ENCODE data around the gene STIMATE.
A peak's percentile ranks its signal among the peaks of the same experiment; 100 is the strongest.

Gene STIMATE

DNA sequence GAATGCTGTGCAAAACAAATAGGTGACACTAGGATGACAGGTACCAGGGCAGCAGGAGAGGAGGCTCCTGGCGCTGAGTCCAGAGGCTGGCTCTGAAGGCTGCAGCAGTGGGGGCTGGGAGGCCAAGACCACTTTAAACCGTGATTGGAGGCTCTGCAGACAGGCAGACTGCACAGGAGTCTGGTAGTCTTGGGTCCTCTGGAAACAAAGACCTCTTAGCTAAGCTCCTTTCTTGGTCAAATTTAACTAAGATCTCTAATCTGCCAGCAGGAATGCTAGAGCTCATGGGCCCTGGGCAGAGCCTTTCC lies 58.1 kb downstream of the STIMATE start:
- DNase-seq: no peak

- DNase-seq: no peak
Measured at GRCh38 chr3:52838561-52839267, 58.6 kb downstream of the STIMATE start.

GRCh38 chr3:52836986-52837385 lies 60.4 kb downstream of the STIMATE start:
- no peak for DNase-seq

GRCh38 chr3:52836471-52836845 lies 60.9 kb downstream of the STIMATE start:
- no peak for DNase-seq

DNA sequence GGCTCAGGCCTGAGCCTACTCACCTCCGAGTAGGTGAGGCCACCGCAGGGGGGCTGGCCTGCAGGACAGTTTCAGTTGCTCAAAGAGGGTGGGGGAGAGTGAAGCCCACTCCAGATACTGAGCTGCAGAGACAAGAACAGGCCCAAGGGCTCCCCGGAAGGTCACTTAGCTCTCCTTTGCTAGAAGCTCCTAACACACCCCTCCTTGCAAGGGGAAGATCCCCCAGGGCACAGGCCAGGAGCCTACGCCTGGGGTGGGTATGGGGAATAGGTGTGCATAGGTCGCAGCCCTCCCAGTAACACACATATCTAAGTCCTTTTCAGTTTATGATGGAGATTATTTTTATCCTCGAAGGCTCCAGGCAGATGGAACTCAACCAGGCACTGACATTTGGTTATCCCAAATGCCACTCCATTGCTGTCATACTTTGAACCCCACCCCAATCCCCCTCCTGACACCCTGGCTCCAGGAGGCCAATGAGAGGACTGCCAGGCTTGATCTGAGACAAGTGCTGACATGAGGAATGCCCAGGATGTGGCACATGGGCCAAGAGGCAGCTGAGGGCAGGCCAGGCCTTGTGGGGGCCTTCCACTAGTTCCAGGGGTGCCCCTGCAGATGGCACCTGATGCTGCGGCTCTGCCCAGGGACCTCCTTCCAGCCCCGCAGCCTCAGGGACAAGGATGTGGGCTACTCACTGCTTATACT lies 61.4 kb downstream of the STIMATE start:
- DNase-seq: no peak

- DNase-seq: no peak
Measured at GRCh38 chr3:52834871-52835501, 62.4 kb downstream of the STIMATE start, which contains the start of gene MUSTN1. MUSTN1 (minus strand) TSS chr3:52835019; CDS start chr3:52834948, 71 bp downstream.

- no peak for DNase-seq
Measured at GRCh38 chr3:52833202-52833601, 64.1 kb downstream of the STIMATE start.

DNA sequence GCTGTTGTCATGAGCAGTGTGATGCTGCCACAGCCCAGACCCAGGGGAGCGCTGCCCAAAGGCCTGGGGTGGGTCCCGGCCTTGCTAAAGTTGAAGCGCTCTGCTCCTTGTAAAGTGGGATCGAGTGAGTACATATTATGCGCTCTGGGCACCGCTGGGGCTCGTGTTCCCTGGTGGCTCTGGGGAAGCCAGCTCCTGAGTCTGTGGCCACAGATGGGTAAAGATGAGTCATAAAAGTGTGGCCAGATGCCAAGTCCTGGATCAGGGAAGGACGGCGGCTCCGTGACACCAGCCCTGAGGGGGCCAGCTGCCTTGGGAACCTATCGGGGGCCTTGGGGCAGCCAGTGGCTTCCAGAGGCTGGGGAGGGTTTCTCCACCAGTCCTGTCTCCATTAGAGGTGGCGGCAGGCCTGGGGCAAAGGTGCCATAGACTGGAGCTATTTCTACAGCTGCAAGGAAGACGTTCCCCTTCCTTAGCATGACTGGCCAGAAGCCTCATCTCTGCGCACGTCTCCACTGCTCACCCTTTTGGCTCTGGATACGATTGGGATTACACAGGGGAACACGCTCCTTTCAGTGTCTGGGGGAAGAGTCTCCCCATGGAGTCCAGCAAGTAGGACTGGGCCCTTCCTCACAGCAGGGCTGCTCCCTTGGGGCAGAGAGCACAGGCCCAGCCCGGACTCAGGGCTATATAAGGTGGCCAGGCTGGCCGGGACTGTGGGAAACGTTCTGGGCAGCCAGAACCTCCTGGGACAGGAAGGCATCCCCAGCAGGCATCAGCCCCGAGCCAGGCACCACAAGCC lies 65.6 kb downstream of the STIMATE start:
- DNase-seq: peak; percentile 87

- no peak for DNase-seq
Measured at GRCh38 chr3:52830535-52831258, 66.7 kb downstream of the STIMATE start, which contains the start of gene ITIH4. ITIH4 (minus strand) TSS chr3:52830672; CDS start chr3:52830642, 30 bp downstream.

- DNase-seq: no peak
Measured at GRCh38 chr3:52829906-52830463, 67.4 kb downstream of the STIMATE start.

DNA sequence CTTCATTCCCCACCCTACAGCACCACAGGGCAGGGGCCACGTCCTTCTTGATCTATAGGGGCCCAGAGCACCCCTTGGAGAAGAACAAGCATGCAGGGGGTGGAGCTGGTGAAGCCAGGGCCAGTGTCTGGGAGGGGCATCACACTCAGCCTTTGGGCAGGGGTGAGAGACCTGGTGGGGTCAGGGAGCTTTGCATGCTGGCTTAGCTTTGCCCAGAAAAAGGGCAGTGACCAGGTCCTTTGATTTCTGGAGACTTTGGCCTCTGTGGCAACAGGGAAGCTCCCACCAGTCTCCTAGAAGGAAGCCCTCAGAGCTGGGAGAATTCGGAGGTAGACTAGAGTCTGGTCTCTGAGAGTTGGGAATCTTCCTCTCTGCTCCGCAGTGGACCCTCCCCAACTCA lies 67.9 kb downstream of the STIMATE start:
- DNase-seq: no peak

GRCh38 chr3:52827866-52828376 lies 69.4 kb downstream of the STIMATE start:
- DNase-seq: no peak

GRCh38 chr3:52827441-52827840 lies 69.9 kb downstream of the STIMATE start:
- DNase-seq: no peak

- no peak for DNase-seq
Measured at GRCh38 chr3:52824037-52824436, 73.3 kb downstream of the STIMATE start.

- DNase-seq: no peak
Measured at GRCh38 chr3:52822363-52822762, 75.0 kb downstream of the STIMATE start.

GRCh38 chr3:52820736-52821135 lies 76.6 kb downstream of the STIMATE start:
- DNase-seq: peak; percentile 49

- peak; percentile 5 for DNase-seq
Measured at GRCh38 chr3:52819936-52820335, 77.4 kb downstream of the STIMATE start.

DNA sequence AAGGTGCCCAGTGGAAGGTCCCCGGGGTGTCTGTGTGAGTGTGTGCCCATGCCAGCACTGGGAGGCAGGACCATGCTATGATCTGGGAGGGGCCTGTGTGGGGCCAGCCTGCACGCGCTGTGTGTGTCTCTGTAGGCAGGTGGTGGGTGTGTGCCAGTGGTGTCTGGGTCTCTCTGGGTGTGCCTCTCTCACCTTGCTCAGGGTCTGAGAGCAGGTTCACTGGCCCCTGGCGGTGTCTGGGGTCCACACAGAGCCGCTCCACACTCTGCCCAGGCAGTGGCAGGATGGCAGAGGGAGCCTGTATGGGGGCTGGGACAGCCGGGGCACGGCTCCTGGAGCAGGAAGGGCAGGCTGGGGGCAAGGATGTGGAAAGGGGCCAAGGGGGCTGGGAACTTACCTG lies 79.5 kb downstream of the STIMATE start:
- DNase-seq: no peak

GRCh38 chr3:52817221-52817620 lies 80.1 kb downstream of the STIMATE start:
- DNase-seq: no peak

DNA sequence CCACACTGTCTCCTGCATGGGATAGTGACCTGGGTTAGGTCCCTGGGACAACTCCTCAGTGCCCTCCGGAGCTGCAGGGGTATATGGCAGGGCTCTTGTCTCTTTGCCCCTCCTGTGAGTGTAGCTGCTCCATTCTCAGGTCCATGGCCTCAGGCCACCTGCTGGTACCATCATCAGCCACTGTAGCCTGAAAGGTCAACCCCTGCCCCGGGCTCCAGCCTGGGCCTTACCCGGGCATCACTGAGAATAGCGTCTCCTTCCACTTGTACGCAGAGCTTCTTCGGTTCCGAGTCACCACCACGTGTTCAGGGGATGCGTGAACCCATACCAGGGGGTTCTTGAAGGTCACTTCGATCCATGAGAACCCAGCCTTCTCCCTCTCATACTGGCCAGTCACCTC lies 80.7 kb downstream of the STIMATE start:
- DNase-seq: no peak

DNA sequence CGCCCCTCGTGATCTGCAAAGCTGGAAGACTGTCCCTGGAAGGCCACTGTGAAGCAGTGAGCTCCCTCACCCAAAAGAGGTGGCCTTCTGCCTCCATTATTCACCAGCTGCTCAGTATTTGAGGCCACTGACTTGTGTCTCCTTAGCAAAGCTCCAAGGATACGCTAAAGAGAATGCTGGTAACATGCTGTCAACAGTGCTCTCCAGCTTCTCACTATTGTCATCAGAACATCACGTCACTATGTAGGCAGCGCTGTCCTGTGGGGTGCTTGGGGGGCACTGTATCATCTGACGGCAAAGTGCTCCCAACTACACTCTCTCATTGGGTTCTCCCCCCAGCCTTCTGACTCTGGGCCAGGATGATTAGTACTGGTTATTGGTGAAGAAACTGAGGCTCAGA lies 81.1 kb downstream of the STIMATE start:
- no peak for DNase-seq

- no peak for DNase-seq
Measured at GRCh38 chr3:52813810-52814209, 83.5 kb downstream of the STIMATE start.
